GM19035 (cell line): ENCODE data around the gene KLHL29.
"Not testable (repeated sequence)": the region's sequence is repeated elsewhere in the genome, so short reads cannot be mapped to it uniquely, and the experiment has no call there.

ENCODE experiments used
- ATAC-seq: cut with Tn5 transposase; IDR thresholded peaks from one replicate; pipeline ENCODE4 v1.9.1; 2021; ENCODE audit not compliant: unreplicated experiment

KLHL29 gene

DNA sequence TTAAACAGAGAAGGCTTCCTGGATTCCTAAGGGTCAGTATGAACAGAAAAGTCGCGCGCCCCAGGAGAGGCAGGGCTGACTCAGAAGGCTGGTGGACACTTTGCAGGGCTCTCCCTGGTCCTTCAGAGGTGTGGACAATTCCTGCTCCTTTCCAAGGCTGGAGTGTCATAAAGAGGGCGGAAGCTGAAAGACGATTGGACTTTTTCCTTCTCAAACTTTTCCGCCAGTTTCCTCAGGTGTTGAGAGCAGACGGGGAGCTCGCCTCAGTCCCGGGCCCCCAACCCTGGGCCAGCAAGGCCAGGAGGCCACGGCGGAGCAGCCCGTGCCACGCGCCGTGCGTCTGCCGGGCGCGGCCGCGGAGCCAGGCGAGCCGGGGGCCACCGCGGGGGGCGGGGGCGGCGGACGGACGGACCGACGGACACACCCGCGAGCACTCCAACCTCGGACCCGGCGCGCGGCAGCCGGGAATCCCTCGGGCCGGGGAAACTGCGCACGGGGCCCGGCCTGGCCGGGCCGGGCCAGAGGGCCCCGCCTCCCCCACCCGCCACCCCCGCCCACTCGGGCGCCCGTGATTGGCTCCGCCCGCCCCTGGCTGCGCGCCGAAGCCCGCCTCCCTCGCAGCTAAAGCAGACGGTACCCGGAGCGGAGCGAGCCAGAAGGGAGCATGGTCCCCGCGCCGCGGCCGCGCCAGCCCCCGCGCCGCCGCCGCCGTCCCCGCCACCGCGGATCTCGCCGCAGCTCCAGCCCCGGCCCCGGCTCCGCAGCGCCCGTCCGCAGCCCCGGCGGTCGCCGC is at the start of gene KLHL29:
TSS of gene KLHL29 (plus strand) at position 629 of the 793 bp plus-strand sequence. CDS start 177,018 bp downstream, outside the sequence.
- ATAC-seq, result peak; percentile 72

GRCh38 chr2:23335550-23335949 is 49.4 kb upstream of the KLHL29 start:
- no peak for ATAC-seq

- no peak for ATAC-seq
Measured at GRCh38 chr2:23342075-23342474, 42.9 kb upstream of the KLHL29 start.

GRCh38 chr2:23346029-23346428 is 39.0 kb upstream of the KLHL29 start:
- ATAC-seq, result no peak

DNA sequence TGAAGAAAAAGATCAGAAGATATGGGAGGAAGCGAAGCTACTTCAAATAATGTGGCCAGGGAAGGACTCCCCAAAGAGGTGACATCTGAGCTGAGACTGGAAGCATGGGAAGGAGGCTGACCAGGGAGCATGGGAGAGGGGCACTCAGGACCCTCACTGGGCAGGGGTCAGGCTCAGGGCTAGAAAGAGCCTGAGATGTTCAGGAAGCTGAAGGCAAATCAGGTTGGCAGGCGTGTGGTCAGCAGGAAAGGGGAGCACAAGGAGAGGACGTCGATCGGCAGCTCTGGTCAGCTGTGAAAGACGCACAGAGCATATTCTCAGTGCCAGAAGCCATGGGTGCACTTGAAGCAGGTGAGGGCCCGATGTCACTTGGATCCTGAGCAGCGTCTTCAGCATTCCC is 38.2 kb upstream of the KLHL29 start:
- ATAC-seq, result no peak

- no peak for ATAC-seq
Measured at GRCh38 chr2:23347471-23348092, 37.4 kb upstream of the KLHL29 start.

DNA sequence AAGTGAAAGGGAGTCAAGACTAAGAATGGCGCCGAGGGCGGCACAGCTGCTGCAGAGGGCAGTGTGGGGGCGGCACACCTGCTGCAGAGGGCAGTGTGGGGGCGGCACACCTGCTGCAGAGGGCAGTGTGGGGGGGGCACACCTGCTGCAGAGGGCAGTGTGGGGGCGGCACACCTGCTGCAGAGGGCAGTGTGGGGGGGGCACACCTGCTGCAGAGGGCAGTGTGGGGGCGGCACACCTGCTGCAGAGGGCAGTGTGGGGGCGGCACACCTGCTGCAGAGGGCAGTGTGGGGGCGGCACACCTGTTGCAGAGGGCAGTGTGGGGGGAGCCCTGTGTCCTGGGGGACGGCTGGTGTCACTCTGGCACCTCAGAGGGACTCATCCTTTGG is 36.9 kb upstream of the KLHL29 start:
- ATAC-seq, result not testable (repeated sequence)

- ATAC-seq, result no peak
Measured at GRCh38 chr2:23349508-23349907, 35.5 kb upstream of the KLHL29 start.

DNA sequence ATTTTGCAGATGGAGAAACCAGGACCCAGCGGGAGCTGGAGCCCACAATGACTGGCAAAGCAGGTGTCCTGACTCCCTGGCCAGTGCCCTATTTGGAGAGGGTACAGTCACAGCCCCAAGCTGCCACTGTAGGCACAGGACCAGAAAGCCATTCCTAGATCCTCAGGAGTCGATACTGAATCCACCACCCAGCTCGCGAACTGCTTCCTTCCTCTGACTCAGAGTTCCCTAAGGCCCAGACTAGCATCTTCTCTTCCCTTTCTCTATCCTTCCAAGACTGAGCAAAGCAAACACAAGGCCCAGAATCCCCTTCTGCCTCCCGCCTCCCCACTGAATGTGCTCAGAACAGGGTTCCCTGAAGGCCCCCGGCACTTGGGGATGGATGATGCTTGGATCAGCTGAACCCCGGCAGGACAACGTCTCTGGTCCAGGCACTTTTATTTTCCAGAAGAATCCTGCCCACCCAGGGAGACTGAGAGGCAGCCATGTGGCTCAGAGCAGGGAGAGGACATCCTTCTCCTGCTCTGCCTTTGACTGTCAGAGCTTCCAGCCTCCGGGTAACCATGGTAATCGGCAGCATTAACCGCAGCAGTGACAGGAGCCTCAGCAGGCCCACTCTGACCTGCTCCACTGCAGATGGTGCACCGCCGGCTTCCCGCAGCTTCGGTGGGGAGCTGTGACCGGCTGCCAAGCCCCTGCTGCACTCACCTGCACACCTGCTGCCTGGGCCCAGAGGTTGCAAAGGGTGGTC is 34.8 kb upstream of the KLHL29 start:
- ATAC-seq, result no peak

- ATAC-seq, result no peak
Measured at GRCh38 chr2:23350792-23351355, 34.1 kb upstream of the KLHL29 start.

GRCh38 chr2:23351388-23352141 is 33.4 kb upstream of the KLHL29 start:
- peak; percentile 92 for ATAC-seq

- ATAC-seq, result no peak
Measured at GRCh38 chr2:23354554-23354953, 30.4 kb upstream of the KLHL29 start.

DNA sequence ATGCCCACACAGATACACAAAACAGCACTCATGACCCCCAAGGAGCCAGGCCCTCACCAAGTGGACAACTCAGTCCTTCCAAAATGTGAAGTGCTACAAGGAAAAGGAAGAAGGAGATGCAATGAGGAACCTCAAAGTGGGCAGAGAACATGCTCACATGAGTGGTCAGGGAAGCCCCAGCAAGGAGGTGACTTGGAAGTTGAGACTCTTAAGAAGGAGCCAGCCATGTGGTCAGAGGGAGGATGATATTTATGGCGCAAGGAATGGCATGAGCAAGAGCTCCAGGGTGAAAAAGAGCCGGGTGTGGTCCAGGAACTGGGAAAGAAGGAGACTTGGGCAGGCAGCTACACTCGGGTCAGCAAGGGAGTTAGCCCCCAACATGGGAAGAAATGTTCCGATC is 30.0 kb upstream of the KLHL29 start:
- ATAC-seq, result no peak

- ATAC-seq, result no peak
Measured at GRCh38 chr2:23356711-23357110, 28.3 kb upstream of the KLHL29 start.

DNA sequence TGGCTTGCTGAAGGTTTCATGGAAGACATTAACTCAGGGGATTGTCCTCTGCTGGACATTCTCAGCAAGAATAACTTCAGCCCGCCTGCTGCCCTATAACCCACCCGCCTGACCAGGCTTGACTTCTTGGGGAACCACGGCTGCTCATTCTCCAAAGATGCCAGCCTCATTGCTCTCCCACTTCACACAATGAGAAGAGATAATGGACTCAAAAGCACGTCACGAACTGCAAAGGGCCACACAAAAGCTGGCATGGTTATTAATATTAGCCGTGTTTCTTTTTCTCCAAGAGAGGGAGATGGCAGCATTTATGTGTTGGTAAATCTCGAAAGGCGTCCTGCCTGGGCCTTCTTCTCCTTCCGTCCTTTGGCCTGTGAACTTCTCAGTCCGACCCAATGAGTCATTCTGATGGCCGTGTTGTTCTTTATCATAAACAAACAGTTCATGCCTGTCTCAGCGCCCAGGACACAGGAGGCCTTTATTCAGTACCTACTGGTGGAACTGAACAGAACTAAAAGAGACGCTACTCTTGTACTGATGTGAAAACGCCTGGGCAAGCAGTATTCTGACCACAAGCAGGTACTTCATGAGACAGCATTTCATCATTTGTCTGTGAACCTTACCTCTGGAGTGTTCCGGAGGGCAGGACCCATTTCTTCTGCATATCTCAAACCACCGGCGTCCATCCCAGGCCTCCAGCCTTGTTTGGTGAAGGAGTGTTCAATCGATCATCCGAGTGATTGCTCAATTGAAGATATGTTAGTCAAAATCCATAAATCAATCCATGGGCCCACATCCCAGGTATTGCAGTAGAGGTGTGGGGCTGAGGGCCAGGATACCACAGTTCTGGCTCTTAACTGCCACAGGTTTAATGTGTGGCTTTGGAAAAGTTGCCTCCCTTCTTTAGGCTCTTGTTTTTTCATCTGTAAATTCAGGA is 25.1 kb upstream of the KLHL29 start:
- ATAC-seq, result no peak

- ATAC-seq, result no peak
Measured at GRCh38 chr2:23360571-23361125, 24.3 kb upstream of the KLHL29 start.

DNA sequence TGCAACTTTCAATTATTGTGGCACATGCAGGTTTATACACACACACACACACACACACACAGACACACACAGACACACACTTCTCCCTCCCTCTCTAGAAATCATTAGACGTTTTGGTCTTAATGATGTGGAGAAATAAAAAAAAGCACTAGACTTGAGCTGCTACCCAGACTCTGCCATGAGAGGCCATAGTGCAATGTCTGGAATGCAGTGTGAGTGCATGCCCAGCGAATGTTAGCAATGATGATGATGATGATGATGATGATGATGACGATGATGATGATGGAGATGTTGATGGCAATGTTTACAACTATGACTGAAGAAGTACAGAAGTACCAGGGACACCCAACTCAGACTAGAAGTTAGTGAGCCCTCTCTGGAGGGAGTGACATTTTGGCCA is 23.8 kb upstream of the KLHL29 start:
- no peak for ATAC-seq

GRCh38 chr2:23363268-23363667 is 21.7 kb upstream of the KLHL29 start:
- no peak for ATAC-seq

- no peak for ATAC-seq
Measured at GRCh38 chr2:23363831-23364230, 21.1 kb upstream of the KLHL29 start.
